HG03432 (cell line): Measurements from ENCODE around the gene ELF2.
"Not testable (repeated sequence)": the region's sequence is repeated elsewhere in the genome, so short reads cannot be mapped to it uniquely, and the experiment has no call there.

Experiments
- ATAC-seq: cut with Tn5 transposase; IDR thresholded peaks from one replicate; pipeline ENCODE4 v1.9.1; 2021; ENCODE audit warnings: mild to moderate bottlenecking, moderate library complexity; ENCODE audit not compliant: unreplicated experiment

Gene ELF2

DNA sequence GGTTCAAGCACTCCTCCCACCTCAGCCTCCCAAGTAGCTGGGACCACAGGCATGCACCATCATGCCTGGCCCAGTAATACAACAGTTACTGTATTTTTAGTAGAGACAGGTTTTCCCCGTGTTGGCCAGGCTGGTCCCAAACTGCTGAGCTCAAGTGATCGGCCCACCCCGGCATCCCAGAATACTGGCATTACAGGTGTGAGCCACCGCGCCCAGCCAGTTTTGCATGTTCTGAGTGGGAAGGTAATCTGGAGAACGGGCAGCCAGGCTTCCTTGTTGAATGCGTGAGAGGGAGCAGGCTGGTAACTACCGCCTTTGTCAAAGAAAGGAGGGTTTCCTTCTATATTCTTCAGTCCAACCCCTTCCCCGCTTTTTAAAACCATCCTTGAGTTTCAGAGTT is 152.3 kb downstream of the ELF2 start:
- no peak for ATAC-seq

DNA sequence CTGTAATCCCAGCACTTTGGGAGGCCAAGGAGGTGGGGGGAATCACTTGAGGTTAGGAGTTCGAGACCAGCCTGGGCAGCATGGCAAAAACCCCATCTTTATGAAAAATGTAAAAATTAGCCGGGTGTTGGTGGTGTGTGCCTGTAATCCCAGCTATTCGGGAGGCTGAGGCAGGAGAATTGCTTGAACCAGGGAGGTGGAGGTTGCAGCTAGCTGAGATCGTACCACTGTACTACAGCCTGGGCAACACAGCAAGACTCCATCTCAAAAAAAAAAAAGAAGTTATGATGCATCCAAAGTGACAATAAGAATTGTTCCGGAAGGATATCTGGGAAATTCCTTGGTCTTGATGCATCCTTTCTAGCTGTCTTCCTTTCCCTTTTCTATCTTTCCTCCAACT is 154.2 kb downstream of the ELF2 start:
- ATAC-seq: no peak

DNA sequence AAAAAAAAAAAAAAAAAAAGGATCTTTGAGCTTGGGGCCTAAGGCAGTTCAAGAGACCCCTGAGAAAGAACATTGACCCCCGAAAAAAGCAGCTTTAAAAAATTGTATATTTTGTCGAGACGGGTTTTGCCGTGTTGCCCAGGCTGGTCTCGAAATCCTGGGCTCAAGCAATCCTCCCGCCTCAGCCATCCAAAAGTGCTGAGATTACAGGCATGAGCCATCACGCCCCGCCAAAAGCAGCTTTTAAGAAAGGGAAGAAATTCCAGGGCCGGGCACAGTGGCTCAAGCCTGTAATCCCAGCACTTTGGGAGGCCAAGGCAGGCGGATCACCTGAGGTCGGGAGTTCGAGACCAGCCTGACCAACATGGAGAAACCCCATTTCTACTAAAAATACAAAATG is 155.9 kb downstream of the ELF2 start:
- ATAC-seq: not testable (repeated sequence)

DNA sequence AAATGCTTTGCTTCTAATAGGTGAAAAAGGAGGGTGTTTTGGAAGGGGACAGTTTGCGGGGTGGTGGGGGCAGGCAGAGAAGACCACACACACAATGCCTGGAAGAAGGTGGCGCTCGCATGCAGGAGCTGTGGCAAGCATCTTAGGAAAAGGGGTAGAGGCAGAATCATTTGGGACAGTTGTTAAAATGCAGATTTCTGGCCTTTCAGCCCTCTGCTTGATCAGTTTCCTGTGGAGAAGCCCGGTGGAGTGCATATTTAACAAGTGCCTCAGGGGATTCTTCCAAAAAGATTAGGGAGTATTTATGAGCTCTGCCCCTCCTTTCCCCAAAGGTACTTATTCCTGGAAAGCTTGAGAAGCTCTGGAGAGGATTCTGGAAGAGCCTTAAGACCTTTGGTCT is 156.6 kb downstream of the ELF2 start:
- no peak for ATAC-seq

DNA sequence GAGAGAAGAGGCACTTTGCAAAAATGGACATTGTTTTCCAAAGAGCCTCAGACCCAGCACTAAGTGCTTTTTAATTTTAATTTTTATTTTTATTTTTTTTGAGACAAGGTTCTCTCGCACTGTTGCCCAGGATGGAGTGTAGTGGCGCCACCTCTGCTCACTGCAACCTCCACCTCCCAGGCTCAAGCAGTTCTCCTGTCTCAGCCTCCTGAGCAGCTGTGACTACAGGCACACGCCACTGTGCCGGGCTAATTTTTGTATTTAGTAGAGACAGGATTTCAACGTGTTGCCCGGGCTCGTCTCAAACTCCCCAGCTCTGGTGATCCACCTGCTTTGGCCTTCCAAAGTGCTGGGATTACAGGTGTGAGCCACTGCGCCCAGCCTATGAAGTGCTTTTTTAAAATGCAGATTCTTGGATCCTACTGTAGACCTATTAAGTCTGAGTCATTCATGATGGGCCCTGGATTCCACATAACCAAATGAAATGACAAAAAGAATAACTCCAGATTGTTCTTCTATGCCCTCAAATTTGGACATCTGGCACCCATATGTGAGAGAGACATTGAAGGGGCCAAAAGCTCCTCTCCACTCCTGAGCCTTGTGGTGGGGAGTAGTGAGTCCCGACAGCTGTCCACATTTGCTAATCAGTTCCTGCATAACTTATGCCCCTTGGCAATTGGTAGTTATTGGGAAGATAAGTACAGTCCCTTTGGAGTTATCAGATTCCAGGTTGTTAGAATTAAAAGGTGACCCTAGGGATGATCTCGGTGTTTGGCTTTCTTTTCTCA is 157.9 kb downstream of the ELF2 start:
- no peak for ATAC-seq

DNA sequence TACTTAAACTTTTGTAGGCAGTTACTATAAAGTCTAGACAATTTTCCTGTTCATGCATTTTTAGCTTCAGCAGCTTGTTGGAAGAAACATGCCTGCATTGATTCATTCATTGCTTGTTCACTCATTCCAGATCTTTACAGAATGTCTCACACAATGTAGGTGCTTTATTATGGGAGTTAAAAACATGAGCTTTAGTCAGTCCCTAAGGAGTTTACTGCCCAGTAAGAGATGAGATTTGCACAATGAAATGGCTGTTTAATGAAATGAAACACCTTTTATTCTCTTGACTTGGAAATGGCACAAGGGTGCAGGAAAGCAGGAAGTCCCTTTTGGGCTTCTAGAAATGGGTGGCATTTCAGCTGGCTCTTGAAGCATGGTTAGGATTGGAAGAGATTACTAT is 158.5 kb downstream of the ELF2 start:
- no peak for ATAC-seq

DNA sequence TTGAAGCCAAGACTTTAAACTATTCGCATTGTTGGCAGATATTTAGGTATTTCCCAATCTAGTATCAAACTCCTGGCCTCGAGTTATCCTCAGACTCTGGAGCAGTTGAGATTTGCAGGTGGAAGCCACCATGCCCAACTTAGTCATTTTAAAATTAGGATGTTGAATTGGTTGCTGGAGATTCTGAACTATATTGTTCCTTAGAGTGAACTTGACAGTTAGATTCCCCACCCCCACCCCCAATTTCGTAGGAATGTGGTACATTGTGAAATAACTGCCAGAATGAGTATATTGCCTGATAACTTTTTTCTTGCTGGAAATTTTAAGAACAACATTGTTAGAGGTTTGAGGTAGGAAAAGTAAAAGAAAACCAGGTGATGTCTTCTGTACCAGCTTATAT is 159.2 kb downstream of the ELF2 start:
- no peak for ATAC-seq

DNA sequence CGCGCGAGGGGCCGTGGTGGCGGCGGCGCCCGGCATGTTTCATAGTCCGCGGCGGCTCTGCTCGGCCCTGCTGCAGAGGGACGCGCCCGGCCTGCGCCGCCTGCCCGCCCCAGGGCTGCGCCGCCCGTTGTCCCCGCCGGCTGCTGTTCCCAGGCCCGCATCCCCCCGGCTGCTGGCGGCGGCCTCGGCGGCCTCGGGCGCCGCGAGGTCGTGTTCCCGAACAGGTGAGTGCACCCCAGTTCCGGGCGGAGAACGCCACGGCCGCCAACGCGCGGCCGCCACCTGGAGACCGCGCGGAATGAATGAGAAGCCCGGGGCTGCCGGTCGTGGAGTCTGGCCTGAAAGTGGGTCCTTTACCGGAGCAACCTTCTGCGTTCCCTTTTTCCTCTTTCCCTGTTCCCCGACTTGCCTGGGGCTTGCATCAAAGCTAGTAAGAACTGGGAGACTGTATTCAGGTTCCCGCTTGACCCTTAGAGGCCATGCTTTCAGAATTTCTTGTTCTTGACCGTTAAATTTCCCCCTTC is 161.0 kb downstream of the ELF2 start:
- peak; percentile 38 for ATAC-seq

DNA sequence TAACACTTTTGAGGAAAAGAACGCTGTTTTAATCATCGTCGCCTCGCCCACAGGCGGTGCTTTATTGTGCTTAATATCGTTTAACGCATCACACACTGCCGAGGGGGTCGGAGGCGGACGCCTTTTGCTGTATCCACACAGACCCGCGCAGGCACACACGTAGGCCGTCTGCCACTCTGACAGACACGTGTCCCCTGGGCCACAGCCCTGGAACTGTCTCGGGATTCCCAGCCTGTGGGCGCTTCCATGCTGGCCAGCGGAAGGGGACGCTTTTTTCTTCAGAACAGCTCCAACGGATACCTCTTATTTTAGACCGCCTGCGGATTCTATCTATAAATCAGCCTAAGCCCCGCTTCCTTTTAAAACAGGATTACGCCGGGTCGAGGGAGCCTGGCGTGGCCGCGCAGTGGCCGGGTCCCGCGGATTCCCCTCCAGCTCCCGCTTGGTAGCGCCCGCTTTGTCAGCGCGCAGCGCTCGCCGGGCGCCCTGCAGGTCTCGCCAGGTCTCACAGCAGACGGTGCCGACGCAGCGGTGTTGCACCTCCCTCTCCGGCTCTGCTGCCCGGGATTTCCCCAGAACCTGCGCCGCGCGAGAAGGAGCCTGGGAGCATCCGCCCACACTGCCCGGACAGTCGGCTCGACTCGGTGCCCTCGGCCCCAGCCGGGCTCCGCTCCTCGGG is 161.6 kb downstream of the ELF2 start, which contains the start of gene NOCT:
NOCT (plus strand) TSS at position 513 of the 679 bp plus-strand sequence. CDS start 201 bp downstream, outside the sequence.
- peak; percentile 96 for ATAC-seq

DNA sequence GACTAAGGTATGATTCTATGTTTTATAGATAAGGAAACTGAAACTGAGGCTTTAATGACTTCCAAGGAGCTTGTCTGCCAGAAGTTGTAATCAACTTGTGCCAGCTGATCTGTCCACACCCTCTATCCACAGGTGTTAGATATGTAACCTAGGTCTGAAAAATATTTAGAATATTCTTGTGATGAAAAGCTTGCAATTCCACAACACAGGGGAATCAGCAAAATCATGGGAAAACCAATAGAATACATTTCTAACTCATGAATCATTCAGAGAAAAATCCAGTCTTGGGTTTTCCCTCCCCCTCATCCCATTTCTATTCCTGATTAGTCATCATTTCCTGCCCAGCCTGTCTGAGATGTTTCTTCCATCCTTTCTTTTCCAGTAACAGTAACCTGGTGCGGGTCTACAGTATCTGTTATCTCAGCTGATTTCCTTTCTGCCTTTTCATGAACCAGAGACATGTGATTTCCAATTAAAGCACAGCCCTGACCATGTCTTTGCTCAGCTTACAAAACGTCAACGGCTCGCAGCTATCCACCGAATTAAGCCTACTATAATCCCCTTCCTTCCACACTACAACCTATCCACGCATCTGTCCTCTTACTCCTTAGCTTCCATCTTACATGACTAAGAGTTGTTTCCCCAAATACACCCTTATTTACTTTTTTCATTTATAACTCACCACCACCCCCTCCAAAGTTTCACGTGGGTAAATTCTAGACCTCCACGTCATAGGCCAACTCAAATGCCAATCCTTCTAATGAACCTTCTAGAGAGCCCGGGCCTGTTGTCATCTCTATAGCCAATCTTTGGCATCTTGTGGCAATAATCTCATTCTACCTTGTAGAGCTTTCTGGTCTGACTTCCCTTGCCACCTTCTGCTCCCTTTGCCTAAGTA is 162.4 kb downstream of the ELF2 start:
- ATAC-seq: peak; percentile 9

DNA sequence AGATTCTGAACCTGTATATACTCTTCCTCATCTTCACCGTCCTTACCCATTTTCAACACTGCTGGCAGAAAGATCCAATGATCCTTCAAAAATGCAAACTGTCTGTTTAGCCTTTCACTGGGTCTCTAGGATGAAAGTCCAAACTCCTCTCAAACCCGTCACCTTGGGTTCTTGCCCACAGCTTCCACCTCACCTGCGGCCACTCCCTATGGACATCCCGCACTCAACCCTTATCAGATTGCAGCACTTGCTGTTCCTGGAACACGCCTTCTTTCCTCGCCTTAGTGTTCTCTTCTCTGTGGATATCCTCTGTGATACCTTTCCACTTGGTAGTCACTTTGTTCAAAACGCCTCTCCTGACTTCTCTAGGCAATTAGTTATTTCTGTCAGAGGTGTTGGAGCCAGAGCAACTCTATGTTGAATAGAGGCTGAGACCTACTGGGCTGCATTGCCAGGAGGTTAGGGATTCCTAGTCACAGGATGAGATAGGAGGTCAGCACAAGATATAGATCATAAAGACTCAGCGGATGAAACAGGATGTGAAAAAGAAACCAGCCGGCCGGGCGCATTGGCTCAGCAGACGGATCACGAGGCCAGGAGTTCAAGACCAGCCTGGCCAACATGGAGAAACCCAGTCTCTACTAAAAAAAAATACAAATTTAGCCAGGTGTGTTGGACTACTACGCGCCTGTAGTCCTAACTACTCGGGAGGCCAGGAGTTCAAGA is 165.6 kb downstream of the ELF2 start:
- ATAC-seq: no peak

DNA sequence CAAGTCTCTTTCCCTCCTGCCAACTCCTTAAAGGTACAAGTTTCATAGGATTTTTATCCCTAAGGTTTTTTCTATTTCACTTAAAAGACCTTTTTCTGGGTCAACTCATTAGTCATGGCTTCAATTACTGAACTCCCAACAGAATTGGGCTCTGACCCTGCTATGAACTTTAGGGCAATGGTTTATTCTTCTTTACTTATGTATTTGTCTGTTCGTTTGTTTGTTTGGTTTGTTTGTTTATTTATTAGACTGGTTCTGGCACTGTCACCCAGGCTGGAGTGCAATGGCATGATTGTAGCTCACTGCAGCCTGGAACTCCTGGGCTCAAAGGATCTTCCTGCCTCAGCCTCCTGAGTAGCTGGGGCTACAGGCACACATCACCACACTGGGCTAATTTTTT is 167.3 kb downstream of the ELF2 start:
- no peak for ATAC-seq

DNA sequence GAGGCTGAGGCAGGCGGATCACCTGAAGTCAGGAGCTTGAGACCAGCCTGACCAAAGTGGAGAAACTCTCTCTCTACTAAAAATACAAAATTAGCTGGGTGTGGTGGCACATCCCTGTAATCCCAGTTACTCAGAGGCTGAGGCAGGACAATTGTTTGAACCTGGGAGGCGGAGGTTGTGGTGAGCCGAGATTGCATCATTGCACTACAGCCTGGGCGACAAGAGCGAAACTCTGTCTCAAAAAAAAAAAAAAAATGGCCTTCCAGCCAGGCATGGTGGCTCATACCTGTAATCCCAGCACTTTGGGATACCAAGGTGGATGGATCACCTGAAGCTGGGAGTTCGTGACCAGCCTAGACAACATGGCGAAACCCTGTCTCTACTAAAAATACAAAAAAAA is 168.7 kb downstream of the ELF2 start:
- not testable (repeated sequence) for ATAC-seq

DNA sequence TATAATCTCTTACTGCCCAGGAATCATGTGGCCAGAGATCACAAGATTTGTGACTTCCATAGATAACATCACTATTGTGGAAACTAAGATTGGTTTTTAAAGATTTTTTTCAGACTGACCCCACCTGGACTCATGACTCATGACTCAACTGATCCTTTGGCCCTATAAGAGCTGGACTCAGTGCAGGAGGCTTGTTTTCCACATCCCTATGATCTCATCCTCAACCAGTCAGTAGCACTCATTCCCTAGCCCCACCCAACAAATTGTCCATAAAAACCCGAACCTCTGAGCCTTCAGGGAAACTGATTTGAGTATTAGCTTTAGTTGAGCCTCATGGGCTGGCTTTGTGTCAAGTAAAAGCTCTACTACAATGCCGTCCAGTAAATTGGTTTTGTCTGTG is 169.4 kb downstream of the ELF2 start:
- ATAC-seq: no peak
